HG03460 (cell line): ENCODE results near the gene ACBD5.
"Not testable (repeated sequence)": the region's sequence is repeated elsewhere in the genome, so short reads cannot be mapped to it uniquely, and the experiment has no call there.

Experiments
- ATAC-seq: cut with Tn5 transposase; IDR thresholded peaks from one replicate; pipeline ENCODE4 v1.9.1; 2021; ENCODE audit not compliant: unreplicated experiment

The ACBD5 gene

DNA sequence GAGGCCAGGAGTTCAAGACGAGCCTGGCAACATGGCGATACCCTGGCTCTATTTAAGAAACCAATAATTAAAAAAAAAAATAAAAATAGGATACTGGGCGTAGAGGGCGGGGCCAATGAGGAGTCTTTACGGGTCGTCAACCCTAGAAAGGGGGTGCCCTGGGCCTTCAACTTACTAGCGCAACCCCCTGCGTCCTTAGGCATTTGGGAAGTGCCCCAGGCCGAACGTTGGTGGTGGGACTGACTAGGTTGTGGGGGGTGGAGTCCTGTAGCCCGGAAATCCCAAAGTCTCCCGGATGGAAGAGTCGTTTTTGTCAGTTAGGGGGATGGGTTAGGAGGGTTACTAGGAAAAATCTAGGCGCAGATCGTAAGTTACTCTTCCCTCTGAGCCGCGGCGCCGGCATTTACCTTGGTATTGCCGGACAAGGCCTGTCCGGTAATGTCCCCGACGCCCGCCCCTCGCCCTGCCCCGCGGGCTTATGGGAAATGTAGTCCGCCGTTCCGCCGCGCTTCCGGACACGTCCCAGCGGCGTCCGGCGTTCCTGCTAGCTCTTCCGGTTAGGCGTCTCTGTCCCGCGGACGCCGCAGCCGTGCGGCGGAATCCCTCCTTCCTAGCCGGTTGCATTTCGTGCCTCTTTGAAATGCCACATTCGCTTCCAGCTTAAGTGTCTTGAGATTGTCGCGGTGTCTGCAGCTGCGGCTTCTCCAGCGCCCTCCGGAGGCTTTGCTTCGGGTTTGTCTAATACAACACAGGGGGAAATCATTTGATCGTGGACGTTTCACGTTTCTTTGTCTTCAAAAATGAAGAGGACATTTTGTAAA is 1.3 kb upstream of the ACBD5 start:
- ATAC-seq = peak; percentile 64

DNA sequence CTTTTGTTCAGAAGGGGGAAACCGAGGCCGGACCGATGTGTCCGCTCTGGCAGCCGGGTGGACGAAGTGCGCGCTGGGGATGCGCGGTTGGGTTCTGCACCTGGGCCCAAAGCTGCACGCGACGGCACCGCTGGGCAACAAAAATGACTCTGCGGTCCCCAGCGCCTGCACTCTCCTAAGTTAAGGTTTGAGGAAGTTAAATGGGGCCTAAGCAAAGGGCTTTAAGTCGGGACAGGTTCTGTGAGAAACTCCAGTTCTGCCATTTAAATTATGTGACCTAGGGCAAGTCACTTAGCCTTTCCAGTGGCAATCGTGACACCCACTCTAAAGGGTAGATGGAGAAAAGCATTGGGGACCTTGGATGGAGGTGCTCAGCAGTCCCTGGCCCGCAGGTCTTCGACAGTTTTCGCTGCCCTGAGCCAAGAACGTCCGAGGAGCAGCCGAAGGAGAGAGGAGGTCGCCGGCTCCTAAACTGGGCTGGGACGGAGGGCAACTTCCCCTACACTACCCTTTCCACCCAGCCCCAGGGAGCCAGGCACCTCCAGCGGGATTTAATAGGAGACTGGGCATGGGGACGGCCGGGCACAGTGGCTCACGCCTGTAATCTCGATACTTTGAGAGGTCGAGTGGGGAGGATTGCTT is 534 bp upstream of the ACBD5 start:
- peak; percentile 11 for ATAC-seq

DNA sequence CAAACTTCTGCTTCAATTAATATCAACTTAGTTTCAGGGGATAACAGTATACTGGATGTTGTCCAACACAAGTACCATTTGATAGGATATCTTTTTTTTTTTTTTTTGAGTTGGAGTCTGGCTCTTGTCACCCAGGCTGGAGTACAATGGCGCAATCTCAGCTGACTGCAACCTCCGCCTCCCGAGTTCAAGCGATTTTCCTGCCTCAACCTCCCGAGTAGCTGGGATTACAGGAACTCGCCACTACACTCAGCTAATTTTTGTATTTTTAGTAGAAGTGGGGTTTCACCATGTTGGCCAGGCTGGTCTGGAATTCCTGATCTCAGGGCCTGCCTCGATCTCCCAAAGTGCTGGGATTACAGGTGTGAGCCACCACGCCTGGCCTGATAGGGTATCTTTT is 3.1 kb downstream of the ACBD5 start:
- ATAC-seq = not testable (repeated sequence)

GRCh38 chr10:27236589-27237128 is 3.9 kb downstream of the ACBD5 start:
- not testable (repeated sequence) for ATAC-seq

- no peak for ATAC-seq
Measured at GRCh38 chr10:27235706-27236105, 4.9 kb downstream of the ACBD5 start.

DNA sequence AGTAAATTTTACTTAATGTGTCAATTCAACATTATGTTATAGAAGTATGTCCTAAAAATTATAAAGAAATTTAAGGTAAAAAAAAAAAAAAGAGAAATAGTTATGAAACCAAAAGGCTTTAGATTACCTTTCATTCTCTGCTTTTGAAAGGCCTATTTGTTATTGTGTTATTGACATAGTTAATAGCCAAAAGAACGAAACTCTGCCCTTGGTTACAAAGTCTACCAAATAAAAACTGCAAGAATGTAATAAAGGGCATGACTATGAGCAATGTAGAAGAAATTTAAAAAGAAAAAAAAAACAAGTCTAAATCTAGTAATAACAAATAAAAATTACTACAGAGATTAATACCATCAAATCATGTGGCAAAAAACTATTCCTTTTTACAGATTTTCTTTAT is 10.6 kb downstream of the ACBD5 start:
- no peak for ATAC-seq

DNA sequence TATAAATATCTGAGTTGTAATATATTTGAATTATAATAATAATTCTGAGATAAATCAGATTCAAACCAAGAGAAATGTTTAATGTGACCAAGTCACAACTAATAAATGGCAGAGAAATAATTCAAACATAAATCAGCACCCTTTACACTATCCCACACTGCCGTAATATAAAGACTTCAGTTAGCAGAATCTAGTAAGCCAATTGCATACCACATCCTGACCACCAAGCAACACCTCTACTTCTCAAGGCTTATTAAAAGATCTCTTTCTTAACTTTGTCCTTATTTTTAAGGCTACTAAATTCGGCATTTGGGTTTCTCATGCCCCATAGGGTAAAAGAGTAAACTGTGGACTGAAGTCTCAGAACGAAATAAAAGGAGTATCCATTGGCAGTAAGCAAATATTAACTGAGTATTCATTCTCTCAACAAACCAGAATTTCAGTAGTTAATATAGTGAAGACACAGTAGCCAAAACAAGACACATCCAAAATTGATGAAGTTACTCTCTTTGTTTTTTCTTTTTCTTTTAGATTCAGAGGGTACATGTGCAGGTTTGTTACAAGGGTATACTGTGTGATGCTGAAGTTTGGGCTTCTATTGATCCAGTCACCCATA is 14.8 kb downstream of the ACBD5 start:
- ATAC-seq = no peak

GRCh38 chr10:27225011-27225590 is 15.5 kb downstream of the ACBD5 start:
- ATAC-seq = no peak

DNA sequence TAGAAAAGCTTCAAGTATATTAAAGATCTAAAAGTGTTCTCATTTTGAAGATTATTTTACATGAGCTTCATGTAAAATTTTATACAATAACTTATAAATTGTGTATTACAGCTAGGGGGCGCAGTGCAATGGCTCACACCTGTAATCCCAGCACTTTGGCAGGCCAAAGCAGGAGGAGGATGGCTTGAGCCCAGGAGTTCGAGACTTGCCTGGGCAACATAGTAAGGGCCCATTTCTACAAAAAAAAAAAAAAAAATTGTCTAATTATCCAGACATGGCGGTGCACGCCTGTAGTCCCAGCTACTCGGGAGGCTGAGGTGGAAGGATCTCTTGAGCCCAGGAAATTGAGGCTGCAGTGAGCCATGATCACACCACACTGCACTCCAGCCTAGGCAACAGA is 16.6 kb downstream of the ACBD5 start:
- ATAC-seq = no peak

DNA sequence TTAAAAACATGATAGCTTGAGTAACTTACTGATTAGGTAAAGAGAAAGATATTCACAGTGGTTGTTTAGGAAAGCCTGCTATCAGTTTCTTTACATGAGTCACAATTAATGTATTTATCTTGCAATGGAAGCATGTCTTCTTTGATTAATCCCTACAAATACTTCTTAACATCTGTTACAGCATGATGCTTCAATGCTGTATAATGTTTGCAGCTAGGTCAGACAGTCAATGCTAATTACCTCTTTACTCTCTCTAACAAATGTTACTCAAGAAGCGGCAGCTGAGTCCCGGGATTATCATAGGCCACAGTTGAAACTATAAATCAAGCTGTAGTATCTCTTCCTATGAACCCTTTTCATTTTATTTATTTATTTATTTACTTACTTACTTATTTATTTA is 33.2 kb downstream of the ACBD5 start:
- ATAC-seq = no peak

GRCh38 chr10:27203806-27204205 is 36.8 kb downstream of the ACBD5 start:
- no peak for ATAC-seq

DNA sequence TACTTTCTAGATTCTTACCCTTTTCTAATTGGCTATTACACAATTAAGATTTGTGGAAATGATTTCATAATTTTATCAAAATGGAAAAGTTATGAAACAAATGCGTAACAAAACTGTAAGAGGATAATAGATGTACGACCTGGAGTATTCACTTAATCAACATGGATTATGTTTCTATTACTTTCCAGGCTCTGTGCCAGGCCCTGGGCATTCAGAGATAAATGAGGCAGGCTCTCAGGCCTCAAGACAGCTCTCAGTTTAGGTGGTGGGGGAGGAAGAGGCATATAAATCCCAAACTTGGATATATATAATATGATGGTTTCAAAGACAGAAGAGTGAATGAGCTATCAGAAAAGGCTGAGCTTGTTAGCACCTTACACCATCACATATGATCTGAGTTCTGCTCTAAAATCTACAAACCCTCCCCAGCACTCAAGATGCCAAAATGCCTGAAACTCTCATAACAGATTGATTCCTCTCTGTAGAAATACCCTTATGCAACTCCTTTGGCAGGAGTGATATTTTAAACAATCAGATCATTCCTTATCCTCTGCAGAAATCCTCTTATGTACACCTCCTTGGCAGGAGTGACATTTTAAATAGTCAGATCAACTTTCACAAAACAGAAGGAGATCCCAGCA is 42.5 kb downstream of the ACBD5 start:
- ATAC-seq = no peak

- no peak for ATAC-seq
Measured at GRCh38 chr10:27192284-27192683, 48.3 kb downstream of the ACBD5 start.

- no peak for ATAC-seq
Measured at GRCh38 chr10:27190508-27190907, 50.1 kb downstream of the ACBD5 start.

DNA sequence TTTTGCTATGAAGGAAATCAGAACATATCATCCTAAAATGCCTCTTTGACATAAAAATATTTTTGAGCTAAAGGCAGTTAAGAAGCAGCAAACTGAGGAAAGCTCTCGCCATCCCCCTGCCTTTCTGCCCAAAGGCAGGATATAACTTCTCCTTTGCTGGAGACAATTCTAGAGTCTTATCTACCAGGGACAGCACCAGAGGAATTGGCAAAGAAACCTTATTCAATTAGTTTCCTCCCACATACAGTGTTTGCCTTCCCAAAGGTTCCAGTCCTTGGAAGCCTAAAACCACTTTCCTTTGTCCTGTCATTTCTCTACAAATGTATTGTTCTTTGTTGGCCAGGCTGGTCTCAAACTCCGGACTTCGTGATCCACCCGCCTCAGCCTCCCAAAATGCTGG is 51.7 kb downstream of the ACBD5 start:
- no peak for ATAC-seq

GRCh38 chr10:27188259-27188658 is 52.3 kb downstream of the ACBD5 start:
- no peak for ATAC-seq

DNA sequence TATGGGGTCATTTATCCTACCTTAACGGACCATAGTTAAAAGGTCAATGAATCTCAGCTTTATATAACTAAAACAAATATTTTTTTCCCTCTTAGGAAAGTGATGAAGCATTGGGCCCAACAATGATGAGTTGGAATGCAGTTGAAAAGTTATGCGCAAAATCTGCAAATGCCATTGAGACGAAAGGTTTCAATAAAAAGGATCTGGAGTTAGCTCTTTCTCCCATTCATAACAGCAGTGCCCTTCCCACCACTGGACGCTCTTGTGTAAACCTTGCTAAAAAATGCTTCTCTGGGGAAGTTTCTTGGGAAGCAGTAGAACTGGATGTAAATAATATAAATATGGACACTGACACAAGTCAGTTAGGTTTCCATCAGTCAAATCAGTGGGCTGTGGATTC is 70.7 kb downstream of the ACBD5 start:
- no peak for ATAC-seq

GRCh38 chr10:27158421-27158820 is 82.2 kb downstream of the ACBD5 start:
- ATAC-seq = no peak

DNA sequence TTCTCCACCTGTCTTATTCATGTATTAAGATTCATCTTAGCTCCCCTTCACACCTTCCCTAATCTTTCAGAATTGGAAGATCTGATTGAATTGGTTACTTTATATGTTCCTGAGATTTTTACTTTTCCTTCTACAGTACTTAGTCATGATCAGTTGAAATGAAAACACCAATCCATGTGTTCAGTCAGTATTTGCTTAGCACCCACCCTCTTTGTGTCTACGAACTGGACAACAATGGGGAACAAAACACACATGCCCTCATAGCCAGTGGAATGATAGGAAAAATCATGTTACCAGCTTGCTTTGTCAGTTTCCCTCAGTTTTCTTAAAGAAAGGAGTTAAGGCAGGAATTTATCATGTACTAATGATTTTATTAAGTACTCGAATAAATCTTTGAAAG is 83.4 kb downstream of the ACBD5 start:
- no peak for ATAC-seq

- not testable (repeated sequence) for ATAC-seq
Measured at GRCh38 chr10:27156566-27156965, 84.0 kb downstream of the ACBD5 start.
